Measurements from ENCODE around the gene RHCE. TPM values are rescaled to one million over a fixed set of nuclear protein-coding genes. Genes with fewer than 3 reads are reported as not detected.
"Not testable (repeated sequence)": the region's sequence is repeated elsewhere in the genome, so short reads cannot be mapped to it uniquely, and the experiment has no call there.

The RHCE gene
- total RNA-seq, result 1 to 10 TPM in 2 of 9 donors, under 1 TPM in 6, not detected in 1; 0.28 to 2.0 (median 0.69) TPM
- polyA plus RNA-seq, result 1 to 10 TPM in 1 of 2 donors, under 1 TPM in 1; 0.24 to 1.4 TPM
- long read RNA-seq, donor 1, partial matches to known transcripts, result 0 of 5 reads
- long read RNA-seq, donor 1, other reads (novel, unspliced or antisense), result 5 of 5 reads
- long read RNA-seq, donor 2, result 0 reads
- long read RNA-seq, donor 3, result 0 reads

DNA sequence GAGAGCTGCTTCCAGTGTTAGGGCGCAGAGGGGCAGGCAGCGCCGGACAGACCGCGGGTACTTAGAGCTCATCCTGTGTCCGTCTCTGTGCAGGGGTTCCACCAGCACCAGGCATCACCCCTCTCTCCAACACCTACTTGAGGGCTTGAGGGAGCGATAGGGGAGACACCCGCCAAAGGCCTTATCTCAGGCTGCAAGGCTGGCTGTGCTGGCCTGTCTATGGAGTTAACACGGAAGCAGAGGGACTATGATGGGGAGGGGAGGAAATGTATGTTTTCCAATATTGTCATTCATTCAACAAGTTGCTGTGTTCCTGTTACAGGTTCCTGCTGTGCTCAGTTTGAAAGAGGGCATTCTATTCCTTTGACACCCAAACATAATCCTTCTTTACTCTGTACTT is at the start of gene RHCE:
RHCE (minus strand) TSS at position 111 of the 400 bp plus-strand sequence; CDS start at position 72, 39 bp downstream.
- not testable (repeated sequence) for H3K4me3 ChIP-seq, H3K27ac ChIP-seq, DNase-seq, H3K27me3 ChIP-seq, H3K9me3 ChIP-seq, H3K36me3 ChIP-seq, H3K4me1 ChIP-seq, ATAC-seq
- intact Hi-C loops (cut with DNase I), result loop anchor here in 2 of 10 donors (10.0 kb wide), 2 partner anchors 194 to 384 kb away; partner anchors contain the start of genes MAN1C1 (in 1 of the 2) and SELENON (in 1 of the 2)
- 83 to 90% (median 85%) methylated on average over 9 of the region's 9 CpGs for WGBS, 4 donors

DNA sequence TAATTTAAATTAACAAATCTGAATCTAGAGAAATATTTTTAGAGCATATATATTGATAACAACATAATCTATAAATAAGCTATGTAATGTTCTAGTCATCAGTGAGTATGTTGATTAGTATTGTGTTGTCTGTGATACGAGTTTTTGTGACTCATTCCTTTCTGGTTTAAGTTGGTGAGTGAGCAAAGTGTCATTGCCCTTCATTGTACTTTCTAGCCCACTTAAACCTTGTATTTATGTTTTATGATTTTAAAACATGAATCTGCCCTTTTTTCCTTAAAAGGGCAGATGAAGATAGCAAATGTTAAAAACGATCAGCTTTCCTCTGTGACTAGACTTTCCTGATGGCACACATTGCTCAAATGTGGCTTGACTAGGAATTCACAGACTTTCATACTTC is 48.6 kb upstream of the RHCE start:
- ATAC-seq (no peak), DNase-seq (no peak)
- H3K27ac ChIP-seq, result peak overlapping the region in 1 of 12 donors; percentile 75
- 79 to 90% (median 82%) methylated on average over 2 of the region's 2 CpGs for WGBS, 4 donors
- intact Hi-C loops (cut with DNase I), result loop anchor here in 3 of 10 donors (5.0 kb wide), 1 partner anchor 37 kb away; the partner anchor contains the start of gene MACO1 (in 3 of the 3)
- peaks cover 4 to 61% (median 43%) of the 10 kb centered on the region in 12 donors for H3K4me1 ChIP-seq
- H3K36me3 ChIP-seq, result peaks cover 0 to 7% (median 0%) of the 10 kb centered on the region in 9 donors
- no peaks in the 10 kb centered on the region for H3K9me3 ChIP-seq
- no peak overlapping the region for H3K4me3 ChIP-seq
- TF ChIP-seq, protein P1, sequence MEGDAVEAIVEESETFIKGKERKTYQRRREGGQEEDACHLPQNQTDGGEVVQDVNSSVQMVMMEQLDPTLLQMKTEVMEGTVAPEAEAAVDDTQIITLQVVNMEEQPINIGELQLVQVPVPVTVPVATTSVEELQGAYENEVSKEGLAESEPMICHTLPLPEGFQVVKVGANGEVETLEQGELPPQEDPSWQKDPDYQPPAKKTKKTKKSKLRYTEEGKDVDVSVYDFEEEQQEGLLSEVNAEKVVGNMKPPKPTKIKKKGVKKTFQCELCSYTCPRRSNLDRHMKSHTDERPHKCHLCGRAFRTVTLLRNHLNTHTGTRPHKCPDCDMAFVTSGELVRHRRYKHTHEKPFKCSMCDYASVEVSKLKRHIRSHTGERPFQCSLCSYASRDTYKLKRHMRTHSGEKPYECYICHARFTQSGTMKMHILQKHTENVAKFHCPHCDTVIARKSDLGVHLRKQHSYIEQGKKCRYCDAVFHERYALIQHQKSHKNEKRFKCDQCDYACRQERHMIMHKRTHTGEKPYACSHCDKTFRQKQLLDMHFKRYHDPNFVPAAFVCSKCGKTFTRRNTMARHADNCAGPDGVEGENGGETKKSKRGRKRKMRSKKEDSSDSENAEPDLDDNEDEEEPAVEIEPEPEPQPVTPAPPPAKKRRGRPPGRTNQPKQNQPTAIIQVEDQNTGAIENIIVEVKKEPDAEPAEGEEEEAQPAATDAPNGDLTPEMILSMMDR (IDR thresholded peaks at IDR 0.05), result no peak
- no peak for TF ChIP-seq POLR2A (IDR thresholded peaks at IDR 0.05)
- no peaks in the 10 kb centered on the region for H3K27me3 ChIP-seq

DNA sequence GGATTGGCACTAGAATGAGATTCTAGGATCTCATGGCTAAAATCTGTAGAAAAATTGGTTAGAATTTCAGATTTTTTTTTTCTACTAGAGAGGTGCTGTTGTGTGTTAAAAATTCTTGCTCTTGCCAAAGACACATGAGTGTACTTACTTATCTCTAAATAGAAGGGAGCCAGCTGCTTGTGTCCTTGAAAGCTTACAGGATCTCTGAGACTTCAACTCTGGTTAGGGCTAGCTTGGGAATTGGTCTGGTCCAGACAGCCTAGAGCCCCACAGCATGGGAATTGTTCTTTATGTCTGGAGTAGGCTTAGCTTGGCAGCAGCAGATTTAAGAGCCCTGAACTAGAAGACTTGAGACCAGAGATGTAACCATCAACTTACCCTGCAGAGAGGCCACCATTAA is 47.4 kb upstream of the RHCE start:
- no peaks in the 10 kb centered on the region for H3K9me3 ChIP-seq
- H3K4me1 ChIP-seq, result peaks cover 4 to 55% (median 35%) of the 10 kb centered on the region in 12 donors
- peak overlapping the region in 8 of 12 donors; percentile 15 to 75 (median 45) for H3K27ac ChIP-seq
- intact Hi-C loops (cut with DNase I), result loop anchor here in 3 of 10 donors (5.0 kb wide), 1 partner anchor 36 kb away; the partner anchor contains the start of gene MACO1 (in 3 of the 3)
- peak; percentile 81 to 96 (median 90) for ATAC-seq
- H3K27me3 ChIP-seq, result no peaks in the 10 kb centered on the region
- DNase-seq, result no peak
- peaks cover 0 to 7% (median 0%) of the 10 kb centered on the region in 9 donors for H3K36me3 ChIP-seq
- no peak for TF ChIP-seq POLR2A (IDR thresholded peaks at IDR 0.05)
- TF ChIP-seq, protein P1 (IDR thresholded peaks at IDR 0.05), result no peak
- no peak overlapping the region for H3K4me3 ChIP-seq

DNA sequence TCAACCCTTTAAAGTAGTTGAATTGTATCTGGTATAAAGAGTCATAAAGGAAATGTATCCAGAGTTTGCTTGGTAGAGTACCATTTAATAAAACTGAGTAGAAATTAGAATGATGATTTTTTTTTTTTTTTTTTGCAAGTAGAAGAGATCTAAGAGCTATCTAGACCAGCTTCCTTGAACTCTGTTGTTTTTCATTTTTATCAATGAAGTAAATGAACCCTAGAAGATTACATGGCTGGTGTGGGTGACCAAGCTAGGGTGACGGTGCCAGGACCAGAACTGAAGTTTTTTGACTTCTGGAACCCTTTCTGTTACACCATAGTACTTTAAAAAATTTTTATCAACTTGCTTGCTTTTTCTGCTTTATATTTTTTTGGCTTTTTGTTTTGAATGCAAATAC is 47.0 kb upstream of the RHCE start:
- ATAC-seq (no peak), DNase-seq (no peak)
- Histone ChIP-seq H3K27ac (peak overlapping the region in 7 of 12 donors; percentile 2 to 75 (median 47)), H3K4me3 (no peak overlapping the region), H3K27me3 (no peaks in the 10 kb centered on the region), H3K9me3 (no peaks in the 10 kb centered on the region), H3K4me1 (peaks cover 4 to 59% (median 34%) of the 10 kb centered on the region in 12 donors), H3K36me3 (peaks cover 0 to 7% (median 0%) of the 10 kb centered on the region in 9 donors)
- intact Hi-C loops (cut with DNase I), result loop anchor here in 3 of 10 donors (5.0 kb wide), 1 partner anchor 35 kb away; the partner anchor contains the start of gene MACO1 (in 3 of the 3)
- TF ChIP-seq, protein P1 (IDR thresholded peaks at IDR 0.05), result no peak
- TF ChIP-seq POLR2A (IDR thresholded peaks at IDR 0.05), result no peak
- WGBS, 4 donors, result 50 to 74% (median 55%) methylated on average over 1 of the region's 1 CpG

Data from heart left ventricle (tissue), 16 donors.